IPS DF 19.7 (cell line): ENCODE measurements around the gene RNF115.

ENCODE experiments used
- DNase-seq: peaks from one replicate; pipeline ENCODE4 v3.0.0-alpha.2; 2013; ENCODE audit warnings: low read depth, low spot score

Gene RNF115

GRCh38 chr1:145701306-145701862 lies 122.5 kb downstream of the RNF115 start:
- DNase-seq = no peak

- no peak for DNase-seq
Observed at GRCh38 chr1:145696630-145696960, 127.3 kb downstream of the RNF115 start.

GRCh38 chr1:145695821-145696629 lies 127.9 kb downstream of the RNF115 start:
- DNase-seq = no peak

- DNase-seq = no peak
Observed at GRCh38 chr1:145692785-145693443, 131.0 kb downstream of the RNF115 start.

GRCh38 chr1:145690587-145691558 lies 133.0 kb downstream of the RNF115 start:
- no peak for DNase-seq

GRCh38 chr1:145689922-145690321 lies 134.0 kb downstream of the RNF115 start:
- DNase-seq = no peak

- no peak for DNase-seq
Observed at GRCh38 chr1:145688924-145689323, 135.0 kb downstream of the RNF115 start.
